Activated naive CD8-positive, alpha-beta T cell treated with anti-CD3 and anti-CD28 coated beads, Interleukin-2, amount 50 U/mL, for 16 hours (primary cell): Measurements from ENCODE around the gene GLRA3.
"Not testable (repeated sequence)": the region's sequence is repeated elsewhere in the genome, so short reads cannot be mapped to it uniquely, and the experiment has no call there.

Experiments used
- DNase-seq: peaks from one replicate; pipeline ENCODE4 v3.0.0-alpha.2; 2020; ENCODE audit warnings: low read depth, low spot score

The GLRA3 gene

GRCh38 chr4:174714393-174715211 is 114.4 kb downstream of the GLRA3 start:
- no peak for DNase-seq

- no peak for DNase-seq
Measured at GRCh38 chr4:174713821-174714220, 115.2 kb downstream of the GLRA3 start.

GRCh38 chr4:174713181-174713580 is 115.9 kb downstream of the GLRA3 start:
- DNase-seq = no peak

- DNase-seq = no peak
Measured at GRCh38 chr4:174709526-174709925, 119.5 kb downstream of the GLRA3 start.

- no peak for DNase-seq
Measured at GRCh38 chr4:174708381-174708780, 120.7 kb downstream of the GLRA3 start.

GRCh38 chr4:174707902-174708301 is 121.1 kb downstream of the GLRA3 start:
- no peak for DNase-seq

GRCh38 chr4:174707051-174707676 is 121.9 kb downstream of the GLRA3 start:
- no peak for DNase-seq

GRCh38 chr4:174702979-174703478 is 126.0 kb downstream of the GLRA3 start:
- no peak for DNase-seq

- no peak for DNase-seq
Measured at GRCh38 chr4:174699654-174700053, 129.4 kb downstream of the GLRA3 start.

GRCh38 chr4:174697896-174698295 is 131.2 kb downstream of the GLRA3 start:
- no peak for DNase-seq

GRCh38 chr4:174697202-174697601 is 131.8 kb downstream of the GLRA3 start:
- no peak for DNase-seq

- no peak for DNase-seq
Measured at GRCh38 chr4:174696657-174697056, 132.4 kb downstream of the GLRA3 start.

- not testable (repeated sequence) for DNase-seq
Measured at GRCh38 chr4:174691876-174692275, 137.2 kb downstream of the GLRA3 start.

GRCh38 chr4:174690665-174691064 is 138.4 kb downstream of the GLRA3 start:
- DNase-seq = no peak

- no peak for DNase-seq
Measured at GRCh38 chr4:174689618-174690017, 139.4 kb downstream of the GLRA3 start.

- no peak for DNase-seq
Measured at GRCh38 chr4:174686826-174687225, 142.2 kb downstream of the GLRA3 start.

GRCh38 chr4:174681723-174682300 is 147.2 kb downstream of the GLRA3 start:
- DNase-seq = no peak

- DNase-seq = no peak
Measured at GRCh38 chr4:174674305-174674840, 154.7 kb downstream of the GLRA3 start.

GRCh38 chr4:174673865-174674264 is 155.2 kb downstream of the GLRA3 start:
- no peak for DNase-seq

GRCh38 chr4:174672276-174672675 is 156.8 kb downstream of the GLRA3 start:
- DNase-seq = no peak

- no peak for DNase-seq
Measured at GRCh38 chr4:174669270-174669669, 159.8 kb downstream of the GLRA3 start.

GRCh38 chr4:174665799-174666198 is 163.2 kb downstream of the GLRA3 start:
- DNase-seq = no peak
